ENCODE measurements around the gene TMEM163. TPM values are rescaled to one million over a fixed set of nuclear protein-coding genes. Genes with fewer than 3 reads are reported as not detected.

TMEM163 gene
- total and polyA plus RNA-seq, 2 donors (not counting 3 experiments of a cell fraction or from before 2014, with no cell fraction given), result 1.0 to 2.8 TPM

GRCh38 chr2:134766583-134766982 is 47.8 kb upstream of the TMEM163 start:
- Histone ChIP-seq H3K4me3 (replicated peaks in 1 of 3; ENCODE audit: insufficient read depth in 1 of 3, low read depth in 1 of 3, low read length in 3 of 3) (no peak overlapping the region), H3K79me2 (ENCODE audit: control insufficient read depth, insufficient read depth, low read length) (no peaks in the 10 kb centered on the region), H3K27me3 (ENCODE audit: control insufficient read depth in 2 of 2, insufficient read depth in 2 of 2, low read length in 2 of 2) (peaks cover 0 to 2% of the 10 kb centered on the region in 2 experiments), H3K36me3 (ENCODE audit: control insufficient read depth in 2 of 2, extremely low read depth in 1 of 2, insufficient read depth in 2 of 2, low read length in 2 of 2) (no peaks in the 10 kb centered on the region), H3K4me1 (ENCODE audit: control insufficient read depth, extremely low read depth, insufficient read depth, low read length) (no peaks in the 10 kb centered on the region), H3K27ac (ENCODE audit: insufficient read depth, low read depth, low read length) (no peak overlapping the region), H3K9me3 (replicated peaks; ENCODE audit: control insufficient read depth, insufficient read depth, low read length) (no peaks in the 10 kb centered on the region), H3K4me2 (ENCODE audit: insufficient read depth, low read length) (no peak overlapping the region), H2AFZ (ENCODE audit: low read depth, low read length) (no peak overlapping the region), H3K9ac (replicated peaks; ENCODE audit: extremely low read depth, insufficient read depth, low read length) (no peak overlapping the region), H4K20me1 (replicated peaks; ENCODE audit: control insufficient read depth, extremely low read depth, insufficient read depth, low read length) (no peaks in the 10 kb centered on the region), H3K9me1 (replicated peaks; ENCODE audit: control insufficient read depth, extremely low read depth, insufficient read depth, low read length) (no peaks in the 10 kb centered on the region)
- ChIA-PET CTCF (no interaction called here), POLR2A (no interaction called here)
- TF ChIP-seq POLR2AphosphoS5 (IDR thresholded peaks at IDR 0.05; ENCODE audit: insufficient read depth, low read depth, low read length) (no peak), EZH2 (IDR thresholded peaks at IDR 0.05; ENCODE audit: borderline replicate concordance, low read depth, low read length, severe bottlenecking) (no peak), GATA2 (IDR thresholded peaks at IDR 0.05; ENCODE audit: insufficient read depth, insufficient read length, low read depth, low read length) (no peak), FOS (IDR thresholded peaks at IDR 0.05; ENCODE audit: borderline replicate concordance, insufficient read depth, low read length) (no peak), JUN (IDR thresholded peaks at IDR 0.05; ENCODE audit: borderline replicate concordance, insufficient read depth, insufficient read length, low read depth) (no peak), MYC (IDR thresholded peaks at IDR 0.05; ENCODE audit: low read depth, low read length) (no peak), POLR2A (IDR thresholded peaks at IDR 0.05; ENCODE audit: low read depth, low read length) (no peak)
- BruUV-seq (replicated peaks), result no TSS peak
- intact Hi-C loops (cut with micrococcal nuclease), result no loop called here
- DNase-seq (ENCODE audit: low read depth, low spot score) (no peak), FAIRE-seq (no peak)
- dilution Hi-C loops (cut with MboI; ENCODE audit: extremely low pct_ligation_motif_present, low sequenced_read_pairs), result no loop called here

GRCh38 chr2:134765987-134766386 is 47.2 kb upstream of the TMEM163 start:
- POLR2A ChIA-PET, result no interaction called here
- Histone ChIP-seq H2AFZ (ENCODE audit: low read depth, low read length) (no peak overlapping the region), H3K79me2 (ENCODE audit: control insufficient read depth, insufficient read depth, low read length) (no peaks in the 10 kb centered on the region), H3K9me3 (replicated peaks; ENCODE audit: control insufficient read depth, insufficient read depth, low read length) (no peaks in the 10 kb centered on the region), H3K9ac (replicated peaks; ENCODE audit: extremely low read depth, insufficient read depth, low read length) (no peak overlapping the region), H3K27me3 (ENCODE audit: control insufficient read depth in 2 of 2, insufficient read depth in 2 of 2, low read length in 2 of 2) (peaks cover 0 to 2% of the 10 kb centered on the region in 2 experiments), H3K9me1 (replicated peaks; ENCODE audit: control insufficient read depth, extremely low read depth, insufficient read depth, low read length) (no peaks in the 10 kb centered on the region), H3K4me1 (ENCODE audit: control insufficient read depth, extremely low read depth, insufficient read depth, low read length) (no peaks in the 10 kb centered on the region), H3K4me2 (ENCODE audit: insufficient read depth, low read length) (no peak overlapping the region), H3K4me3 (replicated peaks in 1 of 3; ENCODE audit: insufficient read depth in 1 of 3, low read depth in 1 of 3, low read length in 3 of 3) (no peak overlapping the region), H4K20me1 (replicated peaks; ENCODE audit: control insufficient read depth, extremely low read depth, insufficient read depth, low read length) (no peaks in the 10 kb centered on the region), H3K27ac (ENCODE audit: insufficient read depth, low read depth, low read length) (no peak overlapping the region), H3K36me3 (ENCODE audit: control insufficient read depth in 2 of 2, extremely low read depth in 1 of 2, insufficient read depth in 2 of 2, low read length in 2 of 2) (no peaks in the 10 kb centered on the region)
- CTCF ChIA-PET, result no interaction called here
- TF ChIP-seq MYC (IDR thresholded peaks at IDR 0.05; ENCODE audit: low read depth, low read length), result no peak
- TF ChIP-seq FOS (IDR thresholded peaks at IDR 0.05; ENCODE audit: borderline replicate concordance, insufficient read depth, low read length), result no peak
- TF ChIP-seq, protein P1, sequence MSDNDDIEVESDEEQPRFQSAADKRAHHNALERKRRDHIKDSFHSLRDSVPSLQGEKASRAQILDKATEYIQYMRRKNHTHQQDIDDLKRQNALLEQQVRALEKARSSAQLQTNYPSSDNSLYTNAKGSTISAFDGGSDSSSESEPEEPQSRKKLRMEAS (IDR thresholded peaks at IDR 0.05; ENCODE audit: insufficient read depth, insufficient read length), result no peak
- no peak for TF ChIP-seq CTCF (IDR thresholded peaks at IDR 0.05; ENCODE audit: extremely low read depth in 1 of 2, insufficient read depth in 1 of 2, low read depth in 1 of 2, low read length in 2 of 2)
- TF ChIP-seq EZH2 (IDR thresholded peaks at IDR 0.05; ENCODE audit: borderline replicate concordance, low read depth, low read length, severe bottlenecking), result no peak
- FAIRE-seq (no peak), DNase-seq (ENCODE audit: low read depth, low spot score) (no peak)
- intact Hi-C loops (cut with micrococcal nuclease), result no loop called here
- dilution Hi-C loops (cut with MboI; ENCODE audit: extremely low pct_ligation_motif_present, low sequenced_read_pairs), result no loop called here
- BruUV-seq (replicated peaks), result no TSS peak
